Measurements from ENCODE around the gene TPCN1.

The TPCN1 gene

DNA sequence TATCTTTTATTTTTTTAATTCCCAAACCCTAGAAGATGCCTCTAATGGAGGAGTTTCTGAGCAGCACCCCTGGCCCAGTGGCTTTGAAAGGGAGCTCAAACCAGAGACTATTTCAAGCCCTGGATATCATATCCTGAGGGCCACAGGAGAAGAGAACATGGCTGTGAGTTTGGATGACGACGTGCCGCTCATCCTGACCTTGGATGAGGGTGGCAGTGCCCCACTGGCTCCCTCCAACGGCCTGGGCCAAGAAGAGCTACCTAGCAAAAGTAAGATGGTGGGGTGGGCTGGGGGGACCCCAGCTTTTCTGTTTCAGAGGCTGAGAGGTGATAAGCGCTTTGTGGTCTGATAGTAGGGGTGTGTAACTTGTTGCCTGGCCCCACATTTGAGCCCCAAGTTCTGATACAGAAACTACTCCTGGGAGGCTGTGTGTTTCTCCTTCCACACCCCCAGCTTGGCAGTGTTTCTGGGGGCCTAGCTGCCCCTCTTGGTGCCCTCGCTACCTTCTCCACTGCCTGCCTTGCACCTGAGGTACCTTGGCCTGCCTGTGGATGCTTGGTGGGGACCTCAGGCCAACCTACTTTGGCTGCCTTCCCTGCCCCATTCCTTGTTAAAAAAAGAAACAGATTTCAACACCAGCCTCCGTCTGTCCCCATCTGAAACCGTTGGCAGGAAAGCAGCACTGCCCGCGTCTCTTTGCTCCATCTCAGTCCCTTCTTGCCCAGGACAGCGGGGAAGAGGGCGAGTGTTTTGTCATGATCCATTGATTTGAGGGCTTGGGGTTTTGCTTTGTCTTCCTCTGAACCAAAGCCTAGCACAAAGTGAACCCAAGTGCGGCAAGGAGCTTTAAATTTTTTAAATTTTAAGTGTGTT, 5.7 kb downstream of the TPCN1 start:
- DNase-seq, result no peak

DNA sequence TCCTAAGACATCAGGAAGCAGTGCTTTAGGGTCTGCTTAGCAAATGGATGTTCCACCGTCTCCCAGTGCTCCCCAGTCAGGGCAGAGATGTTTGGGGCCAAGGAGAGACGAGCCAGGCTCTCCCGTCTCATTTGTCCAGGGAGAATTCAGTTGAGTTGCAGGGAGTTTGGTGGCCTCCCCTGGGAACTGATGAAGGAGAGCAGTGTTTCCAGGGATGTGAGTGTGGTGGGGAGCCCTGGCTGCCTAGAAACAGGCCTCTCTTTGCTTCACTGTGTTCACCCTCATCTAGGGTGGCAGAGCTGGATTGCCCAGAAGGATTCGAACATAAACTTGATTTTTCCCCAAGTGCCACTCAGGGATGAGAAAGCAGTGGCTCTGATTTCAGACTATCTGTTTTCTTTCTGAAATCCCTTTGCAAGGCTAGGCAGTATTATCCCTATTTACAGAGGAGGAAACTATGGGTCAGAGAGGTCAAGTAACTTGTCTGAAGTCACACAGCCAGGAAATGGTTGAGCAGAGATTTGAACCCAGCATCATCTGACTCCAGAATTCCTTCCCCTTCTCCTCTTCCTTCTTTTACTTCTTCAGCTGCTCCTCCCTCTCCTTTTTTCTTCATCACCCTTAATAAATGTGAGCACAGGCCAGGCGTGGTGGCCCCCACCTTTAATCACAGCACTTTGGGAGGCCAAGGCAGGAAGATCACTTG, 6.6 kb downstream of the TPCN1 start:
- no peak for DNase-seq

DNA sequence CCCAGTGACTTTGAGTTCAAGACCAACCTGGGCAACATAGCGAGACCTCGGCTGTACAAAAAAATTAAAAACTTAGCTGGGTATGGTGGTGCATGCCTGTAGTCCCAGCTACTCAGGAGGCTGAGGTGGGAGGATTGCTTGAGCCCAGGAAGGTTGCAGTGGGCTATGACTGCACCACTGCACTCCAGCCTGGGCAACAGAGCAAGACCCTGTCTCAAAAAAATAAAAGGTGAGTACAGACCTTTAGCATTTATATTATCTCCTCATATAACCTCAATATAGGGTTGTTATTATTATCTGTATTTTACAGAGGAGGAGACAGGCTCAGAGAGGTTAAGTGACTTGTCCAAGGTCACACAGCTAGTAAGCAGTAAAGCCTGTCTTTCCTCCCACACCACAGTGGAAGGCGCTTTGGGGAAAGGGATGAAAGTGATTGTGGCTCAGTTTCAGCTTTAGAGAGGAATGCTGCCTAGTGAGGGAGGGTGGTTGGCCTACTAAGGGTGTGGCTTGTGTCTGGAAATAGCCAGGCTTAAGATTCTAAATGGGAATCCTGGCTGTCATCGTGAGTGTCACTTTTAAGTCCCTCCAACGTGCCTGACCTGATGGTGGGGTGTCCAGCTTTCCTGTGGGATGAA, 7.2 kb downstream of the TPCN1 start:
- DNase-seq, result no peak

DNA sequence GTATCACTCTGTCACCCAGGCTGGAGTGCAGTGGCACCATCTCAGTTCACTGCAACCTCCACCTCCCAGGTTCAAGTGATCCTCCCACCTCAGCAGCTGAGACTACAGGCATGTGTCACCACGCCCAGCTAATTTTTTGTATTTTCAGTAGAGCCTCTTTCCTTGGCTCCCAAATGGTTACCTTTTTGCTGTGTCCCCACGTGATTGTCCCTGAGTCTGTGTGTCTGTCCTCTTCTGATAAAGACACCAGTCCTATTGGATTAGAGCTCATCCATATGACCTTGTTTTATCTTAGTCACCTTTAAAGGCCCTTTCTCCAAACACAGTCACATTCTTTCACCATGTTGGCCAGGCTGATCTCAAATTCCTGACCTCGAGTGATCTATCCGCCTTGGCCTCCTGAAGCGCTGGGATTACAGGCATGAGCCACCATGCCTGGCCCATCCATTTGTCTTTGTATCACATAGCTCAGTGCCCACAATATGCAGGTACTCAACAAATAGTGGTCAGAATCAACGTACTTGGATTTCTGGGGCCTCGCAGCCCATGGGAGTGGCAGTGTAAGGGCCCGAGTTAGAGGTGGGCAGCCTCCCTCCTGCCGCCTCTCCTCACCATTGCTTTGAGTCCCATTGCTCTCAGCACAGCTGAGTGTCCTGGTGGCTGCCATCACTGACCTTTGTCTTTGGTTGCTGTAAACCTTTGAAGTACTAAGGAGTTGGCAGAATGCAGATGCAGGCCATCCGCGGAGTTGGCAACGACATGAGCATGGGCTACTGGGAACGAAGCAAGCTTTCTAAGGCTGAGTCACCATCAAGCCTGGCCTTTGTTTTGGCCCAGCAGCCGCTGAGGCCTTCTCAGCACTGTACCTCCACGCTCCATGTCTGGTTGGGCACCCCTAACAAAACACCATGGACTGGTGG, 9.3 kb downstream of the TPCN1 start:
- DNase-seq, result peak; percentile 9

DNA sequence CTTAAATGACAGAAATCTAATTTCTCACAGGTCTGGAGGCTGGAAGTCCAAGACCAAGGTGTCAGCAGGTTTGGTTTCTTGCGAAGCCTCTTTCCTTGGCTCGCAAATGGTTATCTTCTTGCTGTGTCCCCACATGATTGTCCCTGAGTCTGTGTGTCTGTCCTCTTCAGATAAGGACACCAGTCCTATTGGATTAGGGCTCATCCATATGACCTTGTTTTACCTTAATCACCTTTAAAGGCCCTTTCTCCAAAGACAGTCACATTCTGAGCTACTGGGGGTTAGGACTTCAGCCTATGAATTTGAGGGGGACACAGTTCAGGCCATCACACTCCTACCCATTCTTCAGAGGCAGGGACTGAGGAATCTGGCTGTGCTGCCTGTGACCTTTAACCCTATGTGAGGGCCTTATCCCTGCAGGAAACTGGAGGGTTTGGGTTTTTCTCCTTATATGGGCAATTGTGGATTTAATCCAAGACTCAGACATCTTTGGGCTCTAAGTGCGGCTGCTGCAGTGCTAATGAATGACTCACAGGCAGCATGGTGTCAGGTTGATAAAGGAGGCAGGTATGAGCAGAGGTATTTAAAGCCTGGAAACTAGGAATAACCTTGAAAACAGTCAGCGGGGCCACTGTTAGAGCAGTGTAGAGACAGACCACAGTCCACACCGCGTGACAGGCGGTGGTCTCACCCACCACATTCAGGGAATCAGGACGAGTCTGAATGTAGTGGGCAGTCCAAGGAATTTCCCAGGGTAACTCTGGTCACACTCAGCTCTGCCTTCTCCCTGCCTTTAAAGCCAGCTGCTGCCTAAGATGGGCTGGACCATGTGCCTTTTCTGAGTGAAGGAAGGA, 10.2 kb downstream of the TPCN1 start:
- DNase-seq, result no peak

DNA sequence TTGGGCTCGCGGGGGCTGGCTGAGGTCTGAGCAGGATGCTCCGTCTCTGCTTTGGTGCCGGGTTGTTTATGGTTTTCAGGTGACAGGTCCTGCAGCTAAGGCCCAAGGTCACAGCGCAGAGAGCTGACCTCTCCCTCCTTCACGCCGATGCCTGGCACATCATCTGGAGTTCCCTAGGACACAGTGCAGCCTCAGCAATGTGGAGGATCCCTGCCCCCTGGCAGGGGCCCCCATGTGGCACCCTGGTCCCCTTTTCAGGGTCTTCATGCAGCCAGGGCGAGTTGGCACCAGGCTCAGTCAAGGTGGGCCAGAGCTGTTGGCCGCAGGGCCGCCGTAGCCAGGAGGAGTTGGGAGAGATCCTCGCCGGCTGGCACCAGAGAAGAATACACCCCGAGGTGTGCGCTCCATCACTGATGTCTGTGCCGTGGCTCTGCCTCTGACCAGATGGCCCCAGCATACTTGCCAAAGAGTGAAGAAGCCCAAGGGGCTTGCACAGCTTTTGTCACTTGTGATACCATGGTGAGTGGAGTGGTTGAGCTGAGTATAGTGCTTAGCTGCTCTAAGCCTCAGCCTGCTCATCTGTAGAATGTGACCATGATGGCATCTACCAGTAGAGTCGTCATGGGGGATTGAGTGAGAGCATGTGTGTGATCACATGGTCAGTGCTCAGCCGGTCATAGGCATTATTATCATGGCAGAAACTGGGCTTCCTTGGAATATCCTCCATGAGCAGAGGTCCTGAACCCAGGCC, 11.0 kb downstream of the TPCN1 start:
- DNase-seq, result no peak

DNA sequence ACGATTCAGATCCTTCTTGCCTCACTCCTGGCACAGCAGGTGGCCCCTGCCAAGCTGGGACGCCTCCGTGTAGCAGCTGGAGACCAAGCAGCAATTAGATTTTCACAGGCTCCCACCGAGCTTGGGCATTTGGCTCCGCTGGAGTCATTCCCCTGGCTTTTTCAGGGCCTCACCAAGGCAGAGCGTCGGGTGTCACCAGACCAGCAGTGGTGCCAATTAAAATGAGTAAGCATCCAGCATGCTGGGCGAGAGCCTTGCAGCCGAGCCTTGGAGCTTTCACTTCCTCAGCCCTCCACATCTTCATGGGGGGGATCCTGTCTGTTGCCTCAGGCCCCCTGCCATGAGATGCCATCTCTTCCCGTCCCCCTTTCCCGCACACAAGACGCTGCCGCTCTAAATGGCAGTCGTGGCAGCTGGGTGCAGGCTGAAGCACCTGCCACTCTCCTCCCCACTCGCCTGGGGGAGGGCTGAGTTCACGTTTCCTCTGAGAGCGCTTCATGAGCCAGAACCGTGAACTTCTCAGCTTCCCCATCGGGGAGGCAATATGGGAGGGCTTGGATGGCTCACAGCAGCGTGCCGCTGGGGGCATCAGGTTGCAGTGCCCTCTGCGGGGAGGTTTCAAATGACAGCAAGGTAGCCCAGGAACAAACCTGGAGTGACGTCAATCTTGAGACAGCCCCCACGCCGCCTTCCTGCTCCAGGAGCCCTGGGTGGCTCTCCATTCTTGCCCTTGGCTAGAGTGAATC, 11.7 kb downstream of the TPCN1 start:
- peak; percentile 51 for DNase-seq

DNA sequence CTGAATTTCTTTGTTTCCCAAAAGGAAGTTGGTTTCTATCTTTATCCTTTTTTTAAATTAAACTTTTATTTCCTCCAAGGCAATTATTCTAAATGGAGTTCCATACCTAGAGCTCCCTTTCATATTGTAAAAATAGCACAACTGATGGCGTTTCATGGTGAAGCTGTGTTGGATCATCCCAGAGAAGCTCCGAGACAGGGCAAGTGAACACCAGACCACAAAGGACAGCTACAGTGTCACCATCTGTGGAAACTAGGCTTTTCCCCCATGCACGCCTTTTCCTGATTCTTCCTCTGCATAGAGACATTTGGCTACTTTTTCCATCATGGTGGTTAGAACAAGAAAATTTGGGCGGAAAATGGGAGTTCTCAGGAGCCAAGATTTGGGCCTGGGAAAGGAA, 12.7 kb downstream of the TPCN1 start:
- no peak for DNase-seq

DNA sequence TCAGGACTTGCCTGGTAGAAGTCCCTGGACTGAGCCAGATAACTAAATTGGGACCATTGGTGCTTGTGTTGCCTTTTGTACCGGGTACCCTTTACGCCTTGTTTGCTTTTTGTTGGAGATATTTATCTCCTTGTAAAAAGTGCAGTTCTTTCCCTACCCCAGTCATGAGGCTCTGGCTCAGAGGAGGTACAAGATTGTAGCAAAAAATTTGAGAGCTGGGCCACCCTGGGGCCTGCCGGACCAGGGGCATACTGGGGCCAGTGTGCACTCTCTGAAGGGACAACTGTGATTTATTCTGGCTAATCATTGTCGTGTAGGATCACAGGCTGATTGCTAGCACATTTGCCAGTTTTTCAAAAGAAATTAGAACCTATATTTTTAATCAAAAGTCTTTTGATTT, 13.2 kb downstream of the TPCN1 start:
- no peak for DNase-seq

DNA sequence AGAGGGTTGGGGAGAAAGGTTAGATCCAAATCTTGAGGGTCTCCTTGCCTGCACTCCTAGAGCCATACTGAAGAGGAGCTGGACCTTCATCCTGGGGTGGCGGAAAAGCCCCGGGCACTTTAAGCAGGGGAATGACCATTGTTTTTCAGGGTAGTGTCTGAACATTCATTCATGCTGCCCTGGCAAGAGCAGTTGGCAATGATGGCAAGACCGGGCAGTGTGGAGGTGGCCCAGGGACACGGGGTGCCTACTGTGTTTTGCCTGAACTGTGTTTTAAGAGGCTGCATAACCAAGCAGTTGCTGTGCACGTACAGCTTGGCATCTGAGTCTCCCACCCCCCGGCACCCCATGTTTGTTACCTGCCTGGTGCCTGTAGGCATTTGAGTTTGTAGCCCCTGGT, 14.7 kb downstream of the TPCN1 start:
- no peak for DNase-seq

DNA sequence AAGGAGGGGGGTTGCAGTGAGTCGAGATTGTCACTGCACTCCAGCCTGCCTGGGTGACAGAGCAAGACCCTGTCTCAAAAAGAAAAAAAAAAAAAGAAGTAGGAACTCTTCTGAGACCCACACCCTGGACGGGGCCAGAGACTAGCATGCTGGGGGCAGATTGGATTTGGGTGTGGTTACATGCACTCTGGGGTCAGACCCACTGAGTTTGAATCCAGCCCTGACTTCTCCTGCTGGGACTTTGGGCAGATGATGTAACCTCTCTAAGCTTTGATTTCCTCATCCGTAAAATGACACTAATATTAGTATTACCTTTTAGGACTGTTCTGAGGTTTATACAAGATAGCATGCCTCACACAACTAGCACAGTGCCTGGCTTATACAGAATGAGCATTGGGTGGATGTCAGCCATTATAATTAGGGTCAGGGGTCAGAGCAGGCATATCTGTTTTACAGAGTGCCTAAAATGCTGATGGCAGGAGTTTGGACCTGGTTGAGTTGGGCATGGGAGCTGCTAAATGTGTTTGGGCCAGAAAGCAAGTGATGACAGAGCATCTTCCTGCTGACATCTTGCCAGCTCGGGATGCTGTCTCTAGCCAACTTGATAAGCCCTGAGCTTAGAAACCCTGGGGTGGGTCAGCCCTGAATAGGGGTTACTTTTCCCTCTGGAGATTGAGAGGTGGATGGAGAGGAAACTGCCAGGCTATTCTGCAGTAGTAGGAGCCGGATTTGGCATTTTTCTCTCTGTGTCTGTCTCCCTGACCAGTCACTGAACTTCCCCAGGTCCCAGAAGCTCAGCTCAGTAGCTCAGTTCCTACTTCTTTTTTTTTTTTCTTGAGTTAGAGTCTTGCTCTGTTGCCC, 15.5 kb downstream of the TPCN1 start:
- DNase-seq, result no peak

DNA sequence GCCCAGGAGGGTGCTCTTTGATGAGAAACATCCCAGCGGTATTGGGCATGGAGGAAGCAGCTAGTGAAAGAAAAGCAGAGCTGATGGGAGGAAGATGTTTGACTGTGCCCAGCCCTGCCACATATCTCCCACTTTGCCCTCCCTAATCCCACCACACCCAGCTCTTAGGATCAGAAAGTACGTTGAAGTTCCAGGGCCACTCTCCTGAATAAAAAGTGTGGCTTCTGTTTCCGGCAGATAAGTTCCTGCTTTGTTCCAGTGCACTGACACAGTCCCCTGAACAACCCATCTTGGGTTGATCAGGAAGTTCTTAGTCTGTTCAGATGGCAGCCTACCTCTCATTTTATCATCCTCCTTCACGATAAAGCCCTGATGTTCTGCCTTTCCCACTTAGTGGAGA, 16.5 kb downstream of the TPCN1 start:
- DNase-seq, result no peak

DNA sequence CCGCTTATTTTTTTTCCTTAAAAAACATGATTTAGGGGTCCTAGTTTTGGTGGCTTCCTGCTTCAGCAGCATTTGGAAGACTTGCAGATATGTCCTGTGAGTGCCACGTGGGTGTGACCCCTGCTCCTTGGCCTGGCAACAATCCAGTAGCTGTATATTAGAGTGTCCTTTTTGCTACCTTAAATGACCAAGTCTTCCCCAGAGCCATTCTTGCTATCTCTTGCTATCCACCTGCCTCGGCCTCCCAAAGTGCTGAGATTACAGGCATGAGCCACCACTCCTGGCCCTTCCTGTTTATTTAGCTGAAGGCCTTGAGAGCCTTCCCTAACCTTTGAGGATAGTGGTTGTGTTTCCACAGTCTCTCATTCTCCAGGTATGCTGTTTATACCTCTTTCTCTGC, 17.0 kb downstream of the TPCN1 start:
- no peak for DNase-seq

DNA sequence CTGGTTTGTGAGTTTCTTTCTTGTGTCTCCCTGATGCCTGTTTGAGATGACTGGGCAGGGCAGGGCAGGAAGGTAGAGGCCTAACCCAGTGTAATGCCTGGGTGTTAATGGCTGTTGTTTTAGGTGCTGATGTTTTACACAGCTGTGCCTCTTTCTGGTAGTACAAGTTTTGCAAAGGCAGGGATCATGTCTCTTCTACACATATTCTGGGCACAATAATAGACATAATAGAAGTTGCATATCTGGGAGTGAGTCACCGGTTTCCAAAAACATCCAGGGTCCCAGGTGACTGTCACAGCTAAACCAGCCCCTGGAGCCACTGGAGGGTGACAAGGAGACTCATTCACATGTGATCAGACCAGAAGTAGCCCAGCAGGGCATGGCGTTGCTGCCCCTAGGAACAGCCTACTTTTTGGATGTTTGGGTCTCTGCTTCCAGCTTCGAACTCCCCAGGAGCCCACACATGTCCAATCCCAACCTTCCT, 18.1 kb downstream of the TPCN1 start:
- DNase-seq, result no peak

DNA sequence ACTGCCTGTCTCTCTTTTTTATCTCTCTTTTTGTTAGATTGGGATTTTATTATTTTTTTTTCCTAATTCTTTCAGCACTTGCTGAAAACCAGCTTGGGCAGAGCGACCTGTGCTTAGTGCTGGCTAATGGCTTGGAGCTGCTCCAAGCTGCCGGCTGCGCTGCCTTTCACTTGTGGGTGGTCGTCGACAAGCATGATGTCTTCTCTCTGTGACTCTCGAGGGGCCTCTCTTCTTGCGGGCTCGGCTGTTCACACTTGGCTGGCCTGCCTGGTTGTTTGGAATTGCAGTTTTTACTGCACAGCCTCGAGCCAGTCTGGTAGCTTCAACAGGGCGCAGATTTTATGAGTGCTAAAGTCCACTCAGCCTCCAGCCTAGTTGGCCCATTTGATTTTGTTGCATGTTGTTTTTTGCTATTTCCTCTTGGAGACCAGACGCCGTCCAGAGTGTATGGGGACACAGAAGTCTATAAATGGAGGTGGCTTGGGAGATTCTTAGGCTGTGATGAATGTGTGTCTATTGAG, 18.6 kb downstream of the TPCN1 start:
- no peak for DNase-seq

DNA sequence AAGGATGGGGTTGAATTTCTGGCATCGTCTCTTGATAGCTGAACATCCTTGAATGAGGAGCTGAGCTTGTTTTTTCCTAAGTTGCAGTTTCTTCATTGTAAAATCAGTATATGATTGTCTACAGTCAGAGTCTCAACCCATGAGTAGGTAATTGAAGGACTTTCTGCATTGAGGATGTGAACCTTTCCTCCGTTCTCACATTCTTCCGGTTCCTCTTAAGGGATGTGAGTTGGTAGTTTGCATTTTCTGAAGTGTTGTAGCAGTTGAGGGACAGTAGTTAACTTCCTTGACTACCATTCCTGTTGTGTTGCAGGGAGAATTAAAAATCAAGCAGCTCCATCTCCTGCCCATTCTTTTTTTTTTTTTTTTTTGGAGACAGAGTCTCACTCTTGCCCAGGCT, 19.1 kb downstream of the TPCN1 start:
- no peak for DNase-seq

DNA sequence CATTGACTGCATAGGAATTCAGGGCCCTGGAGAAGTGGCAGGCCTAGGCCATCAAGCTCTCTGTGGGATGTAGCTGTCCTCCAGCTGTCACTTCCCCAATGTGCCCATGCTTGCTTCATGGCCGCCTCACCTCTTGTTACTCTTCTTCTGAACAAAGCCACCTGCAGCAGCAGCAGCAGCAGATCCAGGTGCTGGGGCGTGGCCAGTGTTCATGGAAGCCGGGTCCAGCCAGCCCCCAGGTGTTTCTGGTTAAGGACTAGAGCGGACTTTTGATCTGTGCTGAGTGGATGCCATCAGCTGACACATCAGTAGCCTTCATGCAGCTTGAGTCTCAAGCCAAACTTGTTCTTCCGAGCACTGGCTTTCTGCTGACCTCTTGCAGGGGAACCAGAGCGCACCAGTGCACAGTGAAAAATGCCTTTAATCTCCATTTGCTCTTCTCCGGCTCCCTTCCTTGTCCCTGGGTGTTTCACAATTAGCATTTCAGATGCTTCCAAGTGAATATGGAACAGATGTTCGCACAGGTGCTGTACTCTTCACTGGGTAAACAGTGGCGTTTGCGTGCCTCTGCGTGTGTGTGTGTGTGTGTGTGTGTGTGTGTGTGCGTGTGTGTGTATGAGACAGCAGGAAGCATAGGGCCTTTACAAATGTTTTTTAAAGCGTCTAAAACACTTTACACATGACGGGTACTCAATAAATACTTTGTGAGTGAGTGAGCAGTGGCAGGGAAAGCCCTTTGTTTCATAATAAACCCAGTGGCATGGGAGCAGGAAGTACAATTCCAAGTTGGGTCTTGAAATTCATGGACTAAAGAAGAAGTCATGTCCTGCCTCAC, 20.1 kb downstream of the TPCN1 start:
- no peak for DNase-seq

DNA sequence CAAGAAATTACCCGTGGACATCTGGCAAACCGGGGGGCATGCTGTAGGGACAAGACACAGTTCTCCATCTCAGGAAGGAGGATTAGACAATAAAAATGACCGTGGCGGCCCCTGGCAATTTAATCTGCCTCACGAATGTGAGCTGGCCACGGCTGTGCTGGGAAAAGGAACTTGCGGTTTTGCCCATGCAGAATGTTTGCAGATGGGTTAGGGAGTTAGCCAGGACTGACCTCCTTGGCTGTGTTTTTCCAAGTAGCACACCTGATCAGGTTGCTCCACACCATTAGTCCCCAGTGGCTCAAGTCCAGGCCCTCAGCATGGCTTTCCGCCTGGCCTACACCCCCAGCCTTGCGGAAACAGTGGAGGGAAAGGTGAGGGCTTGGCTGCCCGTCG, 20.8 kb downstream of the TPCN1 start:
- DNase-seq, result no peak
